SU-DHL-6 (cell line): Measurements from ENCODE around the gene ALAS1.

Experiments used
- CTCF ChIP-seq: fragments of 200-600 bp; sonication (generic); IDR thresholded peaks from one replicate; pipeline ENCODE4 v1.5.1; 2017; ENCODE audit warnings: antibody characterized with exemption, mild to moderate bottlenecking, low read length, moderate library complexity; ENCODE audit not compliant: insufficient read depth, poor library complexity, severe bottlenecking
- EZH2phosphoT487 ChIP-seq: fragments of 200-600 bp; sonication (generic), shearing (Covaris generic); conservative IDR thresholded peaks from 2 replicates; pipeline ENCODE4 v1.6.1; 2018; ENCODE audit warnings: mild to moderate bottlenecking, antibody characterized with exemption, low read length, moderate library complexity, mixed read lengths

GRCh38 chr3:52172262-52172757 is 25.6 kb upstream of the ALAS1 start:
- TF ChIP-seq CTCF (no peak), EZH2phosphoT487 (no peak)
